Activated CD4-positive, alpha-beta T cell treated with anti-CD3 and anti-CD28 coated beads for 1 hour (primary cell): ENCODE results near the gene TSEN54.
"Not testable (repeated sequence)": the region's sequence is repeated elsewhere in the genome, so short reads cannot be mapped to it uniquely, and the experiment has no call there.

Source experiments
- DNase-seq: peaks from one replicate; pipeline ENCODE4 v3.0.0-alpha.2; 2020

The TSEN54 gene

GRCh38 chr17:75516255-75516618 lies at the start of gene TSEN54:
TSEN54 (plus strand) TSS chr17:75516528; CDS start chr17:75516561, 33 bp downstream.
- peak; percentile 89 for DNase-seq

DNA sequence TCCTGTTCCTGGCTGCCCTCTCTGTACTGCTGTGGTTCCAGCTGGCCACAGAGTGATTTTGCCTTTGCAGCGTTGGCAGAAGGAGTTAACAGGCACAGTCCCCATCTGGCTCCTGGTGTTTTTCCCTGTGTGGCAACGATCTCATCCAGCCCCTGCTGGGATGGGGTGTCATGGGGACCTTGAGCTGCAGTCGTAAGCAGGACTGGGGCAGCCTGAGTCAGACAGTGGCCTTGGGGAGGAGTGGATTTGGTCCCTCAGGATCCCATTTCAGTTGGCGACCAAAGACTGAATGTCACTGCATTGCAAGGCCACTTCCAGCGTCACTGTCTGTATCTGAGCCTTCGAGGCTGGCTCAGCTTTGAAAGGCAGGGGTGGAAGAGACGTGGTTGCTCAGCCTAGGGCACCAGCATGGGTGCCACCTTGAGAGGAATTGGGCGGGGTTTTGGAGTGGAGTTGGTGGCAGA lies 48.0 kb upstream of the TSEN54 start:
- no peak for DNase-seq

DNA sequence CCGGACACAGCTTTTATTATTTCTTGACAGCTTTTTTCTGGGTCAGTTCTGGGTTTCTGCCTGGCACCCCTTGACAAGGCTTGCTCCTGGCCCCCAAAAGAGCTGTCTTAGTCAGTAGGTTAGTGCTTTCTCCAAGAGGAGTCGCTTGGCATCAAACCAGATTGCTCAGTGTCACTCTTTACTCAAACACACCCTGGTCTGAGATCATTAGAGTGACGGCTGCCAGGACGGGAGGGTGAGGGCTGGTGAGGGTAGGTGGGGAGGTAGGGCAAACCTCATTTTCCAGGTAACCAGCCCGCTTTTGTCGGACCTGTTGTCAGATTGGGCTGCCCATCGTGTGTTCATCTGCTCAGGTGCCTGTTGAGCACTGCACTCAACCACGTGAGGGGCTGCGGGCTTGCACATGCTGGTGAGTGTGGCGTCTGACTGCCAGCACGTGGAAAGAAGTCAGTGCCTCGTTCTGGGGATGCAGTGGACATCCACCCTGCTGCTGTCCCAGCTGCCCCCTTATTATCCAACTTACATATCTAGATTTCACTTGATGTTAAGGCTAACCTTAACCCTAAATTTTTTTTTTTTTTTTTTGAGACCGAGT lies 47.5 kb upstream of the TSEN54 start:
- no peak for DNase-seq

- DNase-seq: no peak
Measured at GRCh38 chr17:75471207-75471606, 45.1 kb upstream of the TSEN54 start.

DNA sequence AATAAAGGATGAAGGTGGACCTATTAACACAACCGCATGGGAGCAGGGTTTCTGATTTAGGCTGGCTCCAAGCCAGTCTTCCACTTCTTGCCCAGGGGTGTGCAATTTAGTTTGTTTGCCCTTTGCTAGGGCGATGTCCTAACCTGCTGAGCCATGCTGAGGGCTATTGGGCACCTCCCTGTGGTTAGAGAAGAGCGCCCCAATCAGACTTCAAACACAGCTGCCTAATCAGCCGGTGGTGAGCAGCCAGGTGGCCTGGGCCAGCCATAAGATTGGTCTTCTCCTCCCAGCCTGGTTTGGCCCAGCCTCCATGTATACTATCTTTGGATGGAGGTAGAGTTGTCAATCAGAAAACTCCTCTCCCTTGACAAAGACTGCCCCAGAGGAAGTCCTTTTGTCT lies 44.2 kb upstream of the TSEN54 start:
- no peak for DNase-seq

DNA sequence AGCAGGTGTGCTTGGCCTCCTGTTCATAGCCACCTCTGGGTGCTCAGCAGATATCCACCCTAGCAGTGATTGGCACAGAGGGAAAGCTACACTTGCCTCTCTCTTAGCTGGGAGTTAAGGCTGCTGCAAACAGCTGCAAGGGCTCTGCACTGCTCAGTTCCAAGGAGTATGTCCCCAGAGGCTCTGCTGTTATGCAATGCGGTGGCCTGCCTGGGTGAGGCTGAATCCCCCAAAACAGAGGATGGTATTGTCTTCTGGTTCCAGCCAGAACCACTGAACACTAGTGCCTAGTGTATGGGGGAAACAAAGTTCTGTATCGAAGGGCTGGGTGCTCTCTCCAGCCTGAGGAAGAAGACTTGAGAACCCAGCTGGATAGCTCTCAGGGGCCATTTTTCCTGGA lies 43.1 kb upstream of the TSEN54 start:
- DNase-seq: no peak

DNA sequence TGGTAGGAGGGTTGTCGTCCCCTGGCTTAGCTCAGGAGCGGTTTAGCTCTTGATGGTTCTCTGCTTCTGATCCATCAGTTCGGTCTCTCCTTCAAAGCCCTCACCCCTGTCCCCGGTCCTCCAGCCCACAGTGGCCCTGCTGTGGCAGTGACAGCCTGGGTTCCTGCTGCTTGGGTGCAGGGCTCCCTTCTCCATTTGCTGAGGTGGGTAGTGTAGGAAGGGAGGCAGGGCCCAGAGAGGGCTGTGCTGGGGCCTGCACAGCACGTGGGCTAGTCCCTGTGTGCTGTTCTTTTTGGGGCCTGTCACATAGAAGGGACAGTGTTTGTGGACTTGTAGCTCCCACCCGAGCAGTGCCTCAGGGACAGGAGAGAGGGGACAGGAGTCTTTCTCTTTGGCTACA lies 41.6 kb upstream of the TSEN54 start:
- no peak for DNase-seq

DNA sequence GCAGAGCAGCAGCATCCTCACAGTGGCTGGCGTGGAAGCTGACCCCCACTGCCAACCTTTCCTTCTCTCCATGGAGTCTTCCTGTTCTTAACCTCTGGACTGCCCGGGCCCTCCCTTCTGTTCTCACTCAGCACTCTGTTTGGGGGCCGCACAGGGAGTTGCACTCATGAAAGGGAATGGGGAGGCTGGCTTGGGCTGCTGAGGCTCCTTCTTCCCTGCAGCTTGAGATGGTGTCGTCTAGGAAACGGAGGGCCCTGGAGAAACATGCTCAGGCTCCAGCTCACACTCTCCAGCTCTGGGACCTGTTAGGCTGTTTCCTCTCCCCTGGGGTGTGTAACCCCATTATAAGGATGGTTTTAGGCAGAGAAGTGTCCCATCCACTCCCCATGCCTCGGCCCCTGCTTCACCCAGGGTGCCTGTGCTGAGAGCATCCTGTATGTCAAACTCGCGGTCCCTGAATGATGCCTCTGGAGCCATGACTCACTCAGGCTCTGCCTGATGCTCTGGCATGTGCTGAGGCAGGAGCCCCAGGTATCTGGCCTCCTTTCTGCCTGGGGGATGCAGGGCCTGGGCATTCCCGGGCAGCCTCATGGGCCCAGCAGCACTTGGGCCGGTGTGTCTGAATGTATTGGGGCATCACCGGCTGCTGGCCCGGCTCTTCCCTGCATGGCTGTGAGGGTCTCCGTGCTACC lies 41.0 kb upstream of the TSEN54 start:
- DNase-seq: no peak

- no peak for DNase-seq
Measured at GRCh38 chr17:75475851-75476250, 40.5 kb upstream of the TSEN54 start.

- no peak for DNase-seq
Measured at GRCh38 chr17:75476271-75476671, 40.1 kb upstream of the TSEN54 start.

DNA sequence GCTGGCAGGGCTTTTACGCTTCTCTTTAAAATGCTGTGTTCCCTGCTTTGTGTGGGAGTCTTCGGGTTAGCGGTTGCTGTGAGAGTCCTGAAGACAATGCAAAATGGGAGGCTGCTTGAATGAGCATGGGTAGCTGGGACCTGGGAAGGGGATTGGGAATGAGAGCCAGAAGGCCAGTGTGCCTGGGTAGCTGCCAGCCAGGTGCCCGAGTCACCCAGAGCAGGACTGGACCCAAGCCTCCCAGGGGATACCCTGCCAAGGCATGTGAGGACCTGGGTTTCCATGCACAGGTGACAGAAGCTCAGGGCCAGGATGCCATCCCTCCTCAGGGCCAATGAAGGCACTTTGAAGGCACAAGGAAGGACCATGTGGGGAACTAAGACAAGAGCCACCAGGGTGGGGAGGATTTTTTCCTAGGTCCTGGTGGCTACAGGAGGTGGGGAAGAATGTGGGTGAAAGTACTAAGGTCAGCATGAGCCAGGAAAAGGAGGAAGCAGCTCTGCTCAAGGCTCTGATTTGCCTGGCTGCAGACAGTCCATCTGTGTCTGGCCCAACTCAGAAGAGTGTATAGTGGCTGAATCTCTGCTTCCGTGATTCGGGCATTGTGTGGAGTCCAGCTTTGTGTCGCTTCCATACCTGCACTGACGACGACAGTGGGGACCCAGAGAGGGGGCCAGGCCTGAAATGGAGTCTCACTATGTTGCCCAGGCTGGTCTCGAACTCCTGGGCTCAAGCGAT lies 39.4 kb upstream of the TSEN54 start:
- DNase-seq: no peak

GRCh38 chr17:75477490-75477862 lies 38.9 kb upstream of the TSEN54 start:
- DNase-seq: not testable (repeated sequence)

DNA sequence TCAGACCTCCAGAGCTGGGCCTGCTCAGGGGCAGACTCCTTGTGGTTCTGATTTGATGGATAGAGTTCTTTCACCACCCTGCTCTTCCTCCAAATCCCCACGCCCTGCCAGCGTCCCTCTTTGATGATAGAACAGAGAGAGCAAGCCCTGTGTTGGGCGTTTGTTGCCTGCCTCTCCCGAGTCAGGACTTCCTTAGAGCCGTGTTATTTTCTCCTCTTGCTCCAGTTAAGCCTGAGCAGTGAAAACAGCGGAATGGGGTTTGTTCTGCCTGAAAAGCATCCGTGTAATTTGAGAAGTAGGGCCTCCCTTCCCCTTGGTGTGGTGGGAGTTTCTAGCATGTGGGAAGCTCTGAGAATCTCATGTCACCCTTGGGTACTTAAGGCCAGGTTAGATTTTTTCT lies 37.8 kb upstream of the TSEN54 start:
- DNase-seq: no peak

GRCh38 chr17:75480281-75480680 lies 36.0 kb upstream of the TSEN54 start:
- DNase-seq: no peak

DNA sequence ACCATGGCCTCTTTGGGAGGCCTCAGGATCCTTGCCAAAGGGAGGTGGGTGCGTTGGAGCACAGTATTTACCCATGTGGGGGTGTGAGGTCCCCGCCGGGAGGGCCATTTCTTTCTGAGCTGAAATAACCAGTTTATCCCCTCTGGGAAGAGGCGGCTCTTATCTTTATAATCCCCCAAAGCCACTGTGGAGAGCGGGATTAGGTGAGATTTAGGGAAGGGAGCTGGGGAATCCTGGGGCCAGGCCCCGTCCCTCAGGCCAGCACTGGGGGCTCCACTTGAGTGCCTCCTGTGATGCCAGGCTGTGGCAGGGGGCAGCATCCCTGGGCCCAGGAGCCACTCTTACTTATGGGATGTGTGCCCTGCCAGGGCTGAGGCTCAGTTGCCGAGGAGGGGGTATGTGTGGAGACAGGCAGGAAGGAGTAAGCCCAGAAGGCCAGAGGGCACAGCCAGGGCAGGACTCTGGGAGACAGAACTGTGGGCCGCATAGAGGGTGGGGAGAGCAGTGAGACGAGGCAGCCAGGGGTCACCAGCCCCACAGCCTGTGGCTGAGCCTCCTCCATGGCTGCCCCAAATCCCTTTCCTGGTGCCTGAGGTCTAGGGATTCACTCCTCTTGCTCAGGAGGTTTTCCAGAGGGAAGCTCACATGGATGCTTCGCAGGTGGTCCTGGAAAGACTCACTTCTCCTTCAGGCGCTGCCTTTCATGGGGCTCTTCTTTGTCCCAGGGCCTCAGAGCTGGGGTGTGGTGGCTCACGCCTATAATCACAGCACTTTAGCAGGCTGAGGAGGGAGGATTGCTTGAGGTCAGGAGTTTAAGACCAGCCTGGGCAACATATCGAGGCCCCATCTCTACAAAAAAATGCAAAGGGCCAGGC lies 34.9 kb upstream of the TSEN54 start:
- DNase-seq: no peak

- no peak for DNase-seq
Measured at GRCh38 chr17:75482098-75482942, 34.0 kb upstream of the TSEN54 start.

GRCh38 chr17:75485688-75486087 lies 30.6 kb upstream of the TSEN54 start:
- no peak for DNase-seq

DNA sequence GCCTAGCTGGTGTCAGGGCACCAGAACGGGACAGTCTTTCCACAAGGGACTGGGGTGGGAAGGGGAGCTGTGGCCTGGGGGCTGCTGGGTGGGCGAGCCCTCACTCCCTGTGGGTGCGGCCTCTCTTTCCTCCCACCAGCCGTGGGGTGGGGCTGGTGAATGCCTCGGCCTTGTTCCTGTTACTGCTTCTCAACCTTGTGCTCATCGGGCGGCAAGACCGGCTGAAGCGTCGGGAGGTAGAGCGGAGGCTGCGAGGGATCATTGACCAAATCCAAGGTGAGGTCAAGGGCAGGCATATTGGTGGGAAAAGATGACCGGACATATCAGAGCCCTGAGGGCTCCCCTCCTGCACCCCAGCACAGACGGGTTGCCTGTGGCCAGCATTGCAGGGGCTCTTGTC lies 30.2 kb upstream of the TSEN54 start:
- DNase-seq: no peak

DNA sequence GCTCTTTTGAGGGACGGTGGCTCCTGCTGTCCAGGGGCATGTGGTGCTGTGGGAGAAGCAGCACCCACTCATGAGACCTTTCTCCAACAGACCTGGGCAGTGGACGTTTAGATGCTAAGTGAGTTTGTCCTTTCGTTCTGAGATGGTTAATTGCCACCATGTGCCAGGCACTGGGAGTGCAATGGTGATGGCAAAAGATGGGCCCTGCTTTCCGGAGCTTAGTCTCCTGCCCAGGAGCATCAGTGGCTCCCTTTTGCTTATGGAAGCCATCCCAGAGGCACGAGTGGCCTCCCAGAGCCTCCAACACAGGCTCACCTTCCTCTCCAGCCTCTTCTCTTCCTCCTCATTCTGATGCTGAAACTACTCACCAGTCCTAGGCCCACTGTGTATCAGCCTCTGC lies 29.4 kb upstream of the TSEN54 start:
- no peak for DNase-seq

- DNase-seq: no peak
Measured at GRCh38 chr17:75487351-75488070, 28.8 kb upstream of the TSEN54 start.

DNA sequence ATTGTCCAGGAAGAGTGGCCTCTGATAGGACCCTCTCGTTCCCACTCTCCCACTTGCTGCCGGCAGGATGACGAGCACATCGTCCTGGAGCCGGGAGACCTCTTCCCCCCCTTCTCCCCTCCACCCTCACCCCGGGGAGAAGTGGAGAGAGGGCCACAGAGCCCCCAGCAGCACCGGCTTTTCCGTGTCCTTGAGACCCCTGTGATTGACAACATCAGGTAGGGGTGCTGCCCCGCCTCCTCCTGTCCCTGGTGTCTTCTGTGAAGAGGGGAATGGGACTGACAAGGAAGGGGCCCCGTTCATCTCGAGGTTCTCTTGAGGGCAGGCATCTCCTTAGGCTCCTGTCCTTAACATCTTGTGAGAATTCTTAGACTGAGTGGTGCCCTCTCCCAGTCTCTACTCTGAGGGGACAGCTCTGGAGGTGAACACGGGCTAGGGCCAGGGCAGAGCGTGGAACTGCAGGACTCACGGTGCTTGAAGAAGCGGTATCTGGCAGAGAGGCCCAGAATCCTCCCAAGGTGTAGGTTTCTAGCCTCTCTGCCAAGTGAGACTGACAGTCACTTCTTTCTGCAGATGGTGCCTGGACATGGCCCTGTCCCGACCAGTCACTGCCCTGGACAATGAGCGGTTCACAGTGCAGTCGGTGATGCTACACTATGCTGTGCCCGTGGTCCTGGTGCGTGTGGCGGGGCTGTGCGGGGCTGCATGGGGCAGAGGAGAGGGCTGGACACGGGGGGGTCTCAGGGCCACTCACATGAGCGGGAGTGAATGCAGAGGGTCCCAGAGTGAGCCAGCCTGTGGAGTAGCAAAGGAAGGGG lies 27.4 kb upstream of the TSEN54 start:
- DNase-seq: no peak
